Embryonic facial prominence (tissue), 1 donor: ENCODE data around the gene HRH2.
"Not testable (repeated sequence)": the region's sequence is repeated elsewhere in the genome, so short reads cannot be mapped to it uniquely, and the experiment has no call there.

Experiments used
- DNase-seq: peaks from one replicate; pipeline ENCODE4 v3.0.0-alpha.2; 2016; ENCODE audit errors: extremely low spot score

HRH2 gene

DNA sequence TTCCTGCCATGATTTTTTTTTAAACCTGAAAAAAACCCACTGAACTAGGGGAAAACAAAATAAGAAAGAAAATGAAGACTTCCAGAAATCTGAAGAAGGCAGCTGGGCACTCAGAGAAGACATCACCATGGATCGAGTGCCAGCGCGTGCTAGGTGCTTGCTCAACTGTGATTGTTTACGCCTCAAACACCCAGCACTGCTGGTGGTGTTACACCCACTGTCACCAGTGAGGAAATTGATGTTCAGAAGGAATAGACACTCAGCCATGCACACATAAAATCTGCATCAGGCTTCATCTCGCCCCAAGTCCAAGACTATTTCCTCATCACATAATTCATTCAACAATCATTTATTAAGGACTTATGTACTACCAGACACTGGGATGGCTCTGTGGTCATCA is 82.1 kb downstream of the HRH2 start:
- no peak for DNase-seq

DNA sequence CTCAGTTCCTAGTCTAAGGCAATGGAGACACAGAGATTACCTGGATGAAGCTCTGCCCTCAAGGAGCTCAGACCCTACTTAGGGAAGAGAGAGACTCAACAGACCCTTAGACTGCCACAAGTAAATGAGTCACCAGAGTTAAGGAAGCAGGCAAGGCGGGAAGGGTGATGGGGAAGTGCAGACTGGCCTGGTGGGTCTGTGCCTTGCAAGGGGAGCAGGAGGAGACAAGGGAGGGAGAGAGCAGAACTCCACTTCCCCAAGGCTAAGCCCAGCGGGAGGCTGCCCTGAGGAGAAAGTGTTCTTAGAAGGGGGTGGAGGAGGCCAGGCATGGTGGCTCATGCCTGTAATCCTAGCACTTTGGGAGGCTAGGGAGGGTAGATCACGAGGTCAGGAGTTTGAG is 83.7 kb downstream of the HRH2 start:
- no peak for DNase-seq

- no peak for DNase-seq
Measured at GRCh38 chr5:175742290-175742994, 84.6 kb downstream of the HRH2 start.

GRCh38 chr5:175743676-175744210 is 85.9 kb downstream of the HRH2 start:
- DNase-seq, result no peak

- no peak for DNase-seq
Measured at GRCh38 chr5:175745210-175745609, 87.3 kb downstream of the HRH2 start.

GRCh38 chr5:175746851-175747250 is 89.0 kb downstream of the HRH2 start:
- DNase-seq, result no peak

- no peak for DNase-seq
Measured at GRCh38 chr5:175747539-175748060, 89.7 kb downstream of the HRH2 start.

- DNase-seq, result no peak
Measured at GRCh38 chr5:175748650-175749049, 90.8 kb downstream of the HRH2 start.

DNA sequence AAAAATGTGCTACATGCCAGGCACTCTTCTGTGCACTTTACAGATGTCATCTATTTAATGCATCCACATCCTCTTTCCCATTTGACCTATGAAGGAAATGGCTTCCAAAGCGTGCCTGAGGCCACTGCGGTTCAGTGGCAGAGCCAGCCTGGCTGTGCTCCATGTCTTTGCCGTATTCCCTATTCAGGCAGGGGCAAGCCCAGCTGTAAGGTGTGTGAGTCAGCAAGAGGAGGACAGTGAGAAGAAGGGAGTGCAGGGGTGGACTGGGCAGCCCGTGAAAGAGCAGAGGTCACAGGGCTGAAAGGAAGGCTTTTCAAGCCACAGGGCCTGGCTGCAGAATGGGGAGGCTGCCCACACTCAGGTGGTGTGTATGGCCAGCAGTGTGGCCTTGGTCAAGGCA is 91.7 kb downstream of the HRH2 start:
- no peak for DNase-seq

- DNase-seq, result no peak
Measured at GRCh38 chr5:175750511-175750931, 92.7 kb downstream of the HRH2 start.

GRCh38 chr5:175751369-175751768 is 93.5 kb downstream of the HRH2 start:
- DNase-seq, result no peak

- no peak for DNase-seq
Measured at GRCh38 chr5:175752826-175753535, 95.1 kb downstream of the HRH2 start.

DNA sequence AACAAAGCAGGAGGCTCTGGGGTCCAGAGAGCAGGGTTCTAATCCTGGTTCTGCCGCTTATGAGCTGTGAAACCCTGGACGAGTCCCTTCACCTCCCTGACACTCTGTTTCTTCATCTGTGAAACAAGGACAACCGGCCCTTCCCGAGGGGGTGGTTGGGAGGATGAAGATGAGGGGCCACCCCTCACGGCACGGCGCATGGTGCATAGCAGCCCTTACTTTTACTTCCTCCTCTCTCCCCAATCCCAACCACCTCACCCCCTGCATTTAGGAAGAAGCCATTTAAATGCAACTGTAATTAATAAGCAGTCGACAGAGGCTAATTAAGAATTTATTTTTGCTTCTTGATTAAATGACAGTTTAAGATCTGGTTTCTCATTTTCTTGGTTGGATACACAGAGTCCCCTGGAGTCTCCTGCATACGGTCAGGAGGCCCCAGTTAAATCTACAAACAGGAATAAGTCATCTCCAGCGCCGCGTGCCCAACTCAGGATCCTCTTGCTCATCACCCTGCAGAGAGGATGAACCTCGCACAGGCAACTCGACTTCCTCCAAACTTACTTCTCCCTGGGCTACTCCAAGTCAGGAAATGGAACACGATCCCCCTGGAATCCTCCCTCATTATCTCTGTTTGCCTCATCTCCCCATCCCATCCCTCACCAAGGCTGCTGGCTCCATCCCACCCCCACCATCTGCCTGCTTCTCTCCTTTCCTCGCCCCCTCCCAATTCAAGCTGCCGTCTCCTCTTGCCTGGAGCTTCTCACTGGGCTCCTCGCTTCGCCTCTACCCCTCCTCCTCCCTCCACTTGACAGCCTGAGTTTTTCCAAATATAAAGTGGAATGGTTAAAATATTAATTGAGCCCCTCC is 95.9 kb downstream of the HRH2 start:
- no peak for DNase-seq

GRCh38 chr5:175759991-175760390 is 102.1 kb downstream of the HRH2 start:
- not testable (repeated sequence) for DNase-seq
